Gastrocnemius medialis (tissue), 4 donors: ENCODE results near the gene PCDHB7.
"Not testable (repeated sequence)": the region's sequence is repeated elsewhere in the genome, so short reads cannot be mapped to it uniquely, and the experiment has no call there.

ENCODE experiments used
- CTCF ChIP-seq, 5 experiments: fragments of 450-650 bp in 3 of 5; fragments of 200-600 bp in 2 of 5; sonication (generic) in 2 of 5; IDR thresholded peaks in 4 of 5; conservative IDR thresholded peaks in 1 of 5; 1 replicate in 4 of 5; 2 replicates in 1 of 5; pipeline ENCODE4 v1.5.1; 2016 to 2019; ENCODE audit warnings: antibody characterized with exemption in 5 of 5, mild to moderate bottlenecking in 3 of 5, moderate library complexity in 3 of 5
- POLR2A ChIP-seq, 2 donors: fragments of 450-650 bp; IDR thresholded peaks; one replicate each; pipeline ENCODE4 v1.6.1; 2017; ENCODE audit warnings: antibody characterized with exemption in 2 of 2, mild to moderate bottlenecking in 2 of 2, moderate library complexity in 2 of 2

GRCh38 chr5:141188682-141189081, 16.2 kb downstream of the PCDHB7 start:
- TF ChIP-seq POLR2A (IDR thresholded peaks at IDR 0.05); CTCF (IDR thresholded peaks at IDR 0.05 in 4 of 5, conservative IDR thresholded peaks at IDR 0.05 in 1 of 5): not testable (repeated sequence)
